WERI-Rb-1 (cell line): Measurements from ENCODE around the gene CALR.

Experiments
- DNase-seq: peaks from one replicate; pipeline ENCODE4 v3.0.0-alpha.2; 2020
- H3K27ac ChIP-seq: fragments of 250-450 bp; sonication (Bioruptor Pico); 2 replicates; pipeline ENCODE4 v1.5.1; 2020; ENCODE audit warnings: mild to moderate bottlenecking, moderate library complexity
- H3K27me3 ChIP-seq: fragments of 250-450 bp; sonication (Bioruptor Pico); 2 replicates; pipeline ENCODE4 v1.5.1; 2021; ENCODE audit warnings: mild to moderate bottlenecking, low read depth, moderate library complexity; ENCODE audit not compliant: insufficient read depth, severe bottlenecking
- H3K36me3 ChIP-seq: fragments of 250-450 bp; sonication (Bioruptor Pico); 2 replicates; pipeline ENCODE4 v1.5.1; 2020; ENCODE audit warnings: mild to moderate bottlenecking, moderate library complexity
- H3K4me3 ChIP-seq: 2 replicates; pipeline ENCODE4 v1.5.1; 2011; ENCODE audit warnings: low read depth, mild to moderate bottlenecking, control low read depth, low read length
- H3K9me3 ChIP-seq: fragments of 250-450 bp; sonication (Bioruptor Pico); 2 replicates; pipeline ENCODE4 v1.5.1; 2021; ENCODE audit warnings: mild to moderate bottlenecking, moderate library complexity; ENCODE audit not compliant: severe bottlenecking
- CTCF ChIP-seq: IDR thresholded peaks from 2 replicates; pipeline ENCODE4 v1.5.1; 2011; ENCODE audit warnings: low read depth, mild to moderate bottlenecking, control low read depth, inconsistent platforms, low read length

CALR gene

GRCh38 chr19:12986726-12987125 is 48.3 kb downstream of the CALR start:
- Histone ChIP-seq H3K4me3 (no peak overlapping the region), H3K36me3 (no peaks in the 10 kb centered on the region), H3K9me3 (no peaks in the 10 kb centered on the region), H3K27ac (no peak overlapping the region), H3K27me3 (no peaks in the 10 kb centered on the region)
- no peak for TF ChIP-seq CTCF
- DNase-seq, result no peak

GRCh38 chr19:12987190-12987589 is 48.8 kb downstream of the CALR start:
- no peaks in the 10 kb centered on the region for H3K9me3 ChIP-seq
- DNase-seq, result no peak
- H3K36me3 ChIP-seq, result no peaks in the 10 kb centered on the region
- H3K27me3 ChIP-seq, result no peaks in the 10 kb centered on the region
- no peak for TF ChIP-seq CTCF
- no peak overlapping the region for H3K27ac ChIP-seq
- no peak overlapping the region for H3K4me3 ChIP-seq

- no peaks in the 10 kb centered on the region for H3K36me3 ChIP-seq
- H3K27me3 ChIP-seq, result no peaks in the 10 kb centered on the region
- no peaks in the 10 kb centered on the region for H3K9me3 ChIP-seq
- H3K4me3 ChIP-seq, result no peak overlapping the region
- no peak for DNase-seq
- no peak for TF ChIP-seq CTCF
- H3K27ac ChIP-seq, result no peak overlapping the region
Measured at GRCh38 chr19:12987781-12988180, 49.4 kb downstream of the CALR start.

GRCh38 chr19:12990431-12990830 is 52.0 kb downstream of the CALR start:
- TF ChIP-seq CTCF, result no peak
- Histone ChIP-seq H3K36me3 (no peaks in the 10 kb centered on the region), H3K27ac (no peak overlapping the region), H3K27me3 (peaks cover 3% of the 10 kb centered on the region), H3K9me3 (no peaks in the 10 kb centered on the region), H3K4me3 (no peak overlapping the region)
- no peak for DNase-seq

GRCh38 chr19:12990853-12991252 is 52.4 kb downstream of the CALR start:
- Histone ChIP-seq H3K9me3 (no peaks in the 10 kb centered on the region), H3K27me3 (peaks cover 3% of the 10 kb centered on the region), H3K36me3 (no peaks in the 10 kb centered on the region), H3K4me3 (no peak overlapping the region), H3K27ac (no peak overlapping the region)
- no peak for TF ChIP-seq CTCF
- DNase-seq, result no peak

GRCh38 chr19:12991296-12991695 is 52.9 kb downstream of the CALR start:
- no peak for DNase-seq
- peaks cover 3% of the 10 kb centered on the region for H3K27me3 ChIP-seq
- TF ChIP-seq CTCF, result no peak
- H3K36me3 ChIP-seq, result no peaks in the 10 kb centered on the region
- H3K27ac ChIP-seq, result no peak overlapping the region
- no peaks in the 10 kb centered on the region for H3K9me3 ChIP-seq
- no peak overlapping the region for H3K4me3 ChIP-seq
